IMR-90 (cell line): ENCODE measurements around the gene B3GAT1. TPM values are rescaled to one million over a fixed set of nuclear protein-coding genes. Genes with fewer than 3 reads are reported as not detected.

ENCODE experiments used
- ATAC-seq: fragments of 200-7000 bp; cut with Tn5 transposase; 2 replicates; pipeline ENCODE4 v1.9.1; 2020; ENCODE audit warnings: low read depth, mild to moderate bottlenecking, moderate library complexity
- BruUV-seq: library from RNA; stranded (reverse); fragments of 400-500 nt; replicated peaks from 2 replicates; lab custom pipeline; 2021; lab: Mats Ljungman, UMichigan
- CTCF ChIA-PET: fragments of 300-600 bp; formaldehyde crosslinking; extraction: SDS; loops from one replicate; lab custom pipeline; 2021; ENCODE audit warnings: antibody characterized with exemption; lab: Yijun Ruan, JAX
- POLR2A ChIA-PET: fragments of 300-600 bp; sonication (Branson Sonifier 250); formaldehyde crosslinking; loops from one replicate; lab custom pipeline; 2022; ENCODE audit warnings: antibody characterized with exemption; ENCODE audit not compliant: unreplicated experiment; lab: Charles Lee
- DNase-seq: peaks from one replicate; pipeline ENCODE4 v3.0.0; 2013
- H2AFZ ChIP-seq: replicated peaks from 2 replicates; pipeline ENCODE3; 2013; ENCODE audit warnings: low read length, mild to moderate bottlenecking; ENCODE audit not compliant: poor library complexity
- H2AK5ac ChIP-seq: 2 replicates; pipeline ENCODE4 v1.6.1; 2013; ENCODE audit warnings: low read depth, low read length, inconsistent platforms
- H2AK9ac ChIP-seq: replicated peaks from 2 replicates; pipeline ENCODE3; 2013; ENCODE audit warnings: mild to moderate bottlenecking, low read depth, low read length, moderate library complexity; ENCODE audit not compliant: poor library complexity
- H2BK120ac ChIP-seq: 2 replicates; pipeline ENCODE4 v1.6.1; 2013; ENCODE audit warnings: low read depth, low read length, inconsistent platforms
- H2BK15ac ChIP-seq: 3 replicates; pipeline ENCODE4 v1.6.1; 2013; ENCODE audit warnings: low read depth, low read length, inconsistent platforms
- H2BK20ac ChIP-seq: 2 replicates; pipeline ENCODE4 v1.6.1; 2013; ENCODE audit warnings: low read depth, mild to moderate bottlenecking, inconsistent platforms, low read length, moderate library complexity
- H2BK5ac ChIP-seq: 2 replicates; pipeline ENCODE4 v1.6.1; 2013; ENCODE audit warnings: mild to moderate bottlenecking, low read depth, low read length, inconsistent platforms; ENCODE audit not compliant: poor library complexity, severe bottlenecking
- H3K14ac ChIP-seq: replicated peaks from 2 replicates; pipeline ENCODE4 v1.6.1; 2013; ENCODE audit warnings: low read depth, low read length, inconsistent platforms
- H3K18ac ChIP-seq: 2 replicates; pipeline ENCODE4 v1.6.1; 2013; ENCODE audit warnings: low read depth, low read length, control low read depth
- H3K23ac ChIP-seq: 2 replicates; pipeline ENCODE4 v1.6.1; 2013; ENCODE audit warnings: low read depth, low read length, inconsistent platforms
- H3K27ac ChIP-seq: 2 replicates; pipeline ENCODE4 v1.5.1; 2013; ENCODE audit warnings: mild to moderate bottlenecking, control low read depth, low read length; ENCODE audit not compliant: insufficient read depth
- H3K27me3 ChIP-seq: 2 replicates; pipeline ENCODE4 v1.6.1; 2013; ENCODE audit warnings: low read length; ENCODE audit not compliant: control insufficient read depth, insufficient read depth
- H3K36me3 ChIP-seq: 2 replicates; pipeline ENCODE4 v1.6.1; 2013; ENCODE audit warnings: low read length, mixed read lengths; ENCODE audit not compliant: control insufficient read depth, insufficient read depth
- H3K4ac ChIP-seq: 2 replicates; pipeline ENCODE4 v1.6.1; 2013; ENCODE audit warnings: low read depth, low read length, inconsistent platforms
- H3K4me1 ChIP-seq: 2 replicates; pipeline ENCODE4 v1.6.1; 2013; ENCODE audit warnings: low read length, mixed read lengths; ENCODE audit not compliant: control insufficient read depth, insufficient read depth
- H3K4me2 ChIP-seq: 2 replicates; pipeline ENCODE4 v1.6.1; 2013; ENCODE audit warnings: low read depth, mild to moderate bottlenecking, control low read depth, low read length, moderate library complexity
- H3K4me3 ChIP-seq: 2 replicates; pipeline ENCODE4 v1.5.1; 2013; ENCODE audit warnings: low read depth, mild to moderate bottlenecking, control low read depth, low read length, moderate library complexity; ENCODE audit not compliant: insufficient read depth
- H3K56ac ChIP-seq: 2 replicates; pipeline ENCODE4 v1.6.1; 2013; ENCODE audit warnings: low read length, inconsistent platforms; ENCODE audit not compliant: insufficient read depth; ENCODE audit errors: extremely low read depth
- H3K79me1 ChIP-seq, 2 experiments: 2 replicates each; pipeline ENCODE4 v1.6.1; 2013; ENCODE audit warnings: low read length in 2 of 2, inconsistent platforms in 1 of 2, low read depth in 1 of 2
- H3K9ac ChIP-seq: 2 replicates; pipeline ENCODE4 v1.6.1; 2013; ENCODE audit warnings: low read depth, low read length, control low read depth
- H3K9me1 ChIP-seq: 2 replicates; pipeline ENCODE4 v1.6.1; 2013; ENCODE audit warnings: low read length, inconsistent platforms; ENCODE audit not compliant: insufficient read depth
- H3K9me3 ChIP-seq: 2 replicates; pipeline ENCODE4 v1.6.1; 2013; ENCODE audit warnings: low read length; ENCODE audit not compliant: control insufficient read depth, insufficient read depth
- H4K20me1 ChIP-seq: 2 replicates; pipeline ENCODE4 v1.6.1; 2013; ENCODE audit warnings: low read length, inconsistent platforms; ENCODE audit not compliant: insufficient read depth
- H4K5ac ChIP-seq: 2 replicates; pipeline ENCODE4 v1.6.1; 2013; ENCODE audit warnings: mild to moderate bottlenecking, low read depth, low read length, control low read depth
- H4K8ac ChIP-seq, 2 experiments: 2 replicates each; pipeline ENCODE4 v1.6.1; 2013; ENCODE audit warnings: low read depth in 2 of 2, low read length in 2 of 2, control low read depth in 1 of 2, inconsistent platforms in 1 of 2
- H4K91ac ChIP-seq: 2 replicates; pipeline ENCODE4 v1.6.1; 2013; ENCODE audit warnings: low read depth, low read length, inconsistent platforms; ENCODE audit not compliant: insufficient read depth
- BHLHE40 ChIP-seq: fragments of 150-350 bp; IDR thresholded peaks from 2 replicates; pipeline ENCODE4 v1.6.1; 2016; ENCODE audit warnings: mild to moderate bottlenecking, low read depth, low read length
- CTCF ChIP-seq: conservative IDR thresholded peaks from 2 replicates; pipeline ENCODE4 v1.5.1; 2012; ENCODE audit warnings: mild to moderate bottlenecking, low read depth, low read length, improper control_type of control experiment
- ELK1 ChIP-seq: fragments of 150-350 bp; IDR thresholded peaks from 2 replicates; pipeline ENCODE4 v1.6.1; 2016; ENCODE audit warnings: low read depth, mild to moderate bottlenecking, low read length, moderate library complexity, borderline replicate concordance
- MAZ ChIP-seq: IDR thresholded peaks from 2 replicates; pipeline ENCODE4 v1.6.1; 2012; ENCODE audit warnings: low read depth, mild to moderate bottlenecking, low read length, improper control_type of control experiment, moderate library complexity, borderline replicate concordance
- MXI1 ChIP-seq: IDR thresholded peaks from 2 replicates; pipeline ENCODE4 v1.6.1; 2012; ENCODE audit warnings: low read depth, mild to moderate bottlenecking, low read length, moderate library complexity, borderline replicate concordance
- NFE2L2 ChIP-seq: fragments of 150-350 bp; IDR thresholded peaks from 2 replicates; pipeline ENCODE4 v1.6.1; 2016; ENCODE audit warnings: low read depth, mild to moderate bottlenecking, low read length
- POLR2A ChIP-seq: IDR thresholded peaks from 2 replicates; pipeline ENCODE4 v1.6.1; 2012; ENCODE audit warnings: mild to moderate bottlenecking, low read depth, low read length
- RAD21 ChIP-seq: IDR thresholded peaks from 2 replicates; pipeline ENCODE4 v1.6.1; 2012; ENCODE audit warnings: low read length, improper control_type of control experiment
- RCOR1 ChIP-seq: IDR thresholded peaks from 2 replicates; pipeline ENCODE4 v1.6.1; 2012; ENCODE audit warnings: mild to moderate bottlenecking, low read length, improper control_type of control experiment; ENCODE audit not compliant: insufficient replicate concordance
- RFX5 ChIP-seq: IDR thresholded peaks from 2 replicates; pipeline ENCODE4 v1.8.0; 2012; ENCODE audit warnings: low read depth, mild to moderate bottlenecking, low read length, moderate library complexity
- WGBS, 2 experiments: methylation state at CpG; one replicate each; pipeline versions ENCODE4 v1.1.5 to v1.1.7; 2013; ENCODE audit warnings: missing lambda C conversion rate in 2 of 2; ENCODE audit not compliant: insufficient read length in 1 of 2; ENCODE audit errors: extremely low coverage in 2 of 2; 5-methylcytosine and 5-hydroxymethylcytosine counted together
- dilution Hi-C: fragments of 300-500 bp; cut with HindIII; formaldehyde crosslinking; loops from one replicate; pipeline ENCODE4 v1.14.3; 2018; ENCODE audit warnings: low sequenced_read_pairs; ENCODE audit not compliant: unreplicated experiment
- in situ Hi-C: fragments of 300-500 bp; cut with MboI; formaldehyde crosslinking; loops from 3 replicates; pipeline ENCODE4 v1.14.3; 2019; ENCODE audit warnings: low sequenced_read_pairs, inconsistent platforms, mixed read lengths
- intact Hi-C: fragments of 100-400 bp; cut with micrococcal nuclease; formaldehyde crosslinking; loops from 2 replicates; pipeline ENCODE4 v1.10.0; 2022
- polyA plus RNA-seq, 3 experiments: library from polyadenylated mRNA; depleted of rRNA; stranded (reverse); fragments of >200 nt; gene quantifications; 2 replicates each; pipeline ENCODE4 v1.2.3, GENCODE V29; 2012; ENCODE audit warnings: low replicate concordance in 1 of 3
- total RNA-seq: library from RNA; depleted of rRNA; stranded (reverse); fragments of >200 nt; gene quantifications from 2 replicates; pipeline ENCODE4 v1.2.3, GENCODE V29; 2012

Gene B3GAT1
- total and polyA plus RNA-seq, 2 of the 4 experiments (the other 2 are of a cell fraction), result not detected

DNA sequence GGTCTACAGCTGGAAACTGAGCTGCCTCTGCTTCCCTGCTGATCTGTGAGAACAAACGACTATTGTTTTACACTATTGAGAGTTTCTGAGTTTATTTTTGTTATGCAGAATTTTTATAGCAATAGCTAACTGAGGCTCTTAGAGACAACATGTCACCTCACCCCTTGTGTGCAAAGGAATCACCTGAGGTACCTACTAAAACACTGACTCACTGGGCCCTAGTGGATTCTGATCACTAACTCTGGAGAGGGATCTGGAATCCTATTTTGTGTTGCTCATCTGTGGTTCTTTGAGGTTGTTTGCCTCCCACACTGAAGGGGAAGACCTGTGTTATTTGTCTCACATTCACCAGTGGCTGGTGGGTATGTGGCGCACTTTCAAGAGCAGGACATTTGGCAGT is 13.4 kb upstream of the B3GAT1 start:
- no peak overlapping the region for H2BK20ac ChIP-seq
- H2AK5ac ChIP-seq, result no peak overlapping the region
- DNase-seq (no peak), ATAC-seq (no peak)
- no peak overlapping the region for H2BK5ac ChIP-seq
- H4K91ac ChIP-seq, result no peak overlapping the region
- WGBS, 2 experiments, result 100% methylated on average over 1 of the region's 2 CpGs; no CpG with 5 or more reads in 1 of the 2 experiments
- no peak overlapping the region for H3K4me2 ChIP-seq
- no peak overlapping the region for H3K14ac ChIP-seq
- ChIA-PET POLR2A (no interaction called here), CTCF (no interaction called here)
- H2BK15ac ChIP-seq, result no peak overlapping the region
- H3K9me3 ChIP-seq, result peaks cover 41% of the 10 kb centered on the region
- BruUV-seq, result no TSS peak
- no peak overlapping the region for H2AK9ac ChIP-seq
- H3K79me1 ChIP-seq, result no peaks in the 10 kb centered on the region
- in situ Hi-C loops, result no loop called here
- intact Hi-C loops, result no loop called here
- no peak overlapping the region for H3K4me3 ChIP-seq
- H3K56ac ChIP-seq, result no peak overlapping the region
- H4K5ac ChIP-seq, result no peak overlapping the region
- H4K20me1 ChIP-seq, result no peaks in the 10 kb centered on the region
- H3K23ac ChIP-seq, result no peak overlapping the region
- dilution Hi-C loops, result no loop called here
- no peak overlapping the region for H3K18ac ChIP-seq
- H4K8ac ChIP-seq, result no peak overlapping the region
- TF ChIP-seq MXI1 (no peak), NFE2L2 (no peak), CTCF (no peak), RCOR1 (no peak), RFX5 (no peak), ELK1 (no peak), BHLHE40 (no peak), RAD21 (no peak), POLR2A (no peak), MAZ (no peak)
- no peaks in the 10 kb centered on the region for H3K36me3 ChIP-seq
- H2BK120ac ChIP-seq, result no peak overlapping the region
- no peaks in the 10 kb centered on the region for H3K4me1 ChIP-seq
- H3K4ac ChIP-seq, result no peak overlapping the region
- no peaks in the 10 kb centered on the region for H3K27me3 ChIP-seq
- H3K27ac ChIP-seq, result no peak overlapping the region
- no peak overlapping the region for H2AFZ ChIP-seq
- H3K9ac ChIP-seq, result no peak overlapping the region
- no peaks in the 10 kb centered on the region for H3K9me1 ChIP-seq
